ENCODE data around the gene TMEM242.

DNA sequence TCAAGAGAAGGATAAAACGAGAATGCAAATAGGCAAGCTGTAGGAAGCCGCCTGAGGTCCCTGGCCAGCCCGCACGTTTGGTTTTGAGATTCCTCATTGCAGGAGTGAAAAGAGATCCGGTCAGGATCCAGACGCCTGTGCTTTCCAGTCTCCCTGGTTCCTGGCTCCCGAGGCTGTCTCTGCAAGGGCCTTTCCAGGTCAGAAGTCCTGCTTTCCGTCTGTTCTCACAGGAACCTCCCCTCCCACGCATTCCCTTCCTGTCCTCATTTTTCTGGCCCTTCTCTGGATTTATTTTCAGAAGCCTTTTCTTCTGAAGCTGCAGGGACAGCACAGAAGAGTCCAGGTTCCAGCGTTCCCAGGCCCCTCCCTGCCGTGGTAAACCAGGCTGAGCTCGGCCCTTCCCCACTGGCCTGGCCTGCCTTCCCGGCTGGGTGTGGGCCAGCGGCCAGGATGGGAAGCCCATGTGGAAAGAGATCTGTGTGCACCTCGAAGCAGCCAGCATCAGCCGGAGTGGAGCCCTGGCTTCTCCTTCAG is 54.0 kb downstream of the TMEM242 start:
- TF ChIP-seq CTCF (IDR thresholded peaks at IDR 0.05): no peak
- no peak for TF ChIP-seq POLR2A (IDR thresholded peaks at IDR 0.05)
